ENCODE measurements around the gene NINL. TPM values are rescaled to one million over a fixed set of nuclear protein-coding genes. Genes with fewer than 3 reads are reported as not detected.

The NINL gene
- total RNA-seq, 1 donor from 2014 or later = 47.0 TPM

- H3K27me3 Mint-ChIP-seq = no peaks in the 10 kb centered on the region
- peaks cover 25% of the 10 kb centered on the region for H3K36me3 Mint-ChIP-seq
- H3K9me3 Mint-ChIP-seq = no peaks in the 10 kb centered on the region
- DNase-seq (ENCODE audit: extremely low spot score, unreplicated experiment) = no peak
- H3K4me3 Mint-ChIP-seq = peak overlapping the region; percentile 14
- no peak overlapping the region for H3K27ac Mint-ChIP-seq
- TF ChIP-seq CTCF (conservative IDR thresholded peaks at IDR 0.05) = no peak
- peaks cover 48% of the 10 kb centered on the region for H3K4me1 Mint-ChIP-seq (ENCODE audit: unreplicated experiment)
Measured at GRCh38 chr20:25573288-25574251, 11.8 kb downstream of the NINL start.

GRCh38 chr20:25571817-25572216 lies 13.5 kb downstream of the NINL start:
- no peak for TF ChIP-seq CTCF (conservative IDR thresholded peaks at IDR 0.05)
- Mint-ChIP-seq H3K9me3 (no peaks in the 10 kb centered on the region), H3K36me3 (peaks cover 25% of the 10 kb centered on the region), H3K4me1 (ENCODE audit: unreplicated experiment) (peaks cover 48% of the 10 kb centered on the region), H3K27ac (no peak overlapping the region), H3K4me3 (no peak overlapping the region), H3K27me3 (no peaks in the 10 kb centered on the region)
- no peak for DNase-seq (ENCODE audit: extremely low spot score, unreplicated experiment)

- Mint-ChIP-seq H3K9me3 (no peaks in the 10 kb centered on the region), H3K27ac (peak overlapping the region; percentile 46)
Measured at GRCh38 chr20:25571240-25571639, 14.1 kb downstream of the NINL start.

GRCh38 chr20:25570148-25570530 lies 15.2 kb downstream of the NINL start:
- peaks cover 56% of the 10 kb centered on the region for H3K4me1 Mint-ChIP-seq (ENCODE audit: unreplicated experiment)
- no peak overlapping the region for H3K4me3 Mint-ChIP-seq
- H3K27me3 Mint-ChIP-seq = no peaks in the 10 kb centered on the region
- H3K36me3 Mint-ChIP-seq = peaks cover 28% of the 10 kb centered on the region
- H3K9me3 Mint-ChIP-seq = no peaks in the 10 kb centered on the region
- TF ChIP-seq CTCF (conservative IDR thresholded peaks at IDR 0.05) = no peak
- H3K27ac Mint-ChIP-seq = no peak overlapping the region
- DNase-seq (ENCODE audit: extremely low spot score, unreplicated experiment) = no peak

More at GRCh38 chr20:25571240-25571639, 14.1 kb downstream of the NINL start:
- Mint-ChIP-seq H3K4me3 (peak overlapping the region; percentile 52), H3K27me3 (no peaks in the 10 kb centered on the region), H3K36me3 (peaks cover 29% of the 10 kb centered on the region), H3K4me1 (ENCODE audit: unreplicated experiment) (peaks cover 52% of the 10 kb centered on the region)
- no peak for DNase-seq (ENCODE audit: extremely low spot score, unreplicated experiment)
- no peak for TF ChIP-seq CTCF (conservative IDR thresholded peaks at IDR 0.05)

GRCh38 chr20:25567286-25567685 lies 18.0 kb downstream of the NINL start:
- H3K4me1 Mint-ChIP-seq (ENCODE audit: unreplicated experiment) = peaks cover 34% of the 10 kb centered on the region
- no peak for TF ChIP-seq CTCF (conservative IDR thresholded peaks at IDR 0.05)
- peaks cover 8% of the 10 kb centered on the region for H3K9me3 Mint-ChIP-seq
- H3K27me3 Mint-ChIP-seq = no peaks in the 10 kb centered on the region
- no peak for DNase-seq (ENCODE audit: extremely low spot score, unreplicated experiment)
- peaks cover 24% of the 10 kb centered on the region for H3K36me3 Mint-ChIP-seq
- H3K4me3 Mint-ChIP-seq = no peak overlapping the region
- no peak overlapping the region for H3K27ac Mint-ChIP-seq
